HT1080 (cell line): Measurements from ENCODE around the gene KCNQ5. TPM values are rescaled to one million over a fixed set of nuclear protein-coding genes. Genes with fewer than 3 reads are reported as not detected.
"Not testable (repeated sequence)": the region's sequence is repeated elsewhere in the genome, so short reads cannot be mapped to it uniquely, and the experiment has no call there.

Experiments used
- DNase-seq: peaks from one replicate; pipeline ENCODE4 v3.0.0-alpha.2; 2015; ENCODE audit warnings: low read depth
- total RNA-seq: library from RNA; depleted of rRNA; stranded (reverse); fragments of >200 nt; shearing (Covaris generic); gene quantifications from 2 replicates; pipeline ENCODE4 v1.2.3, GENCODE V29; 2014

The KCNQ5 gene
- total RNA-seq, 1 experiment from 2014 or later = 11.3 TPM

DNA sequence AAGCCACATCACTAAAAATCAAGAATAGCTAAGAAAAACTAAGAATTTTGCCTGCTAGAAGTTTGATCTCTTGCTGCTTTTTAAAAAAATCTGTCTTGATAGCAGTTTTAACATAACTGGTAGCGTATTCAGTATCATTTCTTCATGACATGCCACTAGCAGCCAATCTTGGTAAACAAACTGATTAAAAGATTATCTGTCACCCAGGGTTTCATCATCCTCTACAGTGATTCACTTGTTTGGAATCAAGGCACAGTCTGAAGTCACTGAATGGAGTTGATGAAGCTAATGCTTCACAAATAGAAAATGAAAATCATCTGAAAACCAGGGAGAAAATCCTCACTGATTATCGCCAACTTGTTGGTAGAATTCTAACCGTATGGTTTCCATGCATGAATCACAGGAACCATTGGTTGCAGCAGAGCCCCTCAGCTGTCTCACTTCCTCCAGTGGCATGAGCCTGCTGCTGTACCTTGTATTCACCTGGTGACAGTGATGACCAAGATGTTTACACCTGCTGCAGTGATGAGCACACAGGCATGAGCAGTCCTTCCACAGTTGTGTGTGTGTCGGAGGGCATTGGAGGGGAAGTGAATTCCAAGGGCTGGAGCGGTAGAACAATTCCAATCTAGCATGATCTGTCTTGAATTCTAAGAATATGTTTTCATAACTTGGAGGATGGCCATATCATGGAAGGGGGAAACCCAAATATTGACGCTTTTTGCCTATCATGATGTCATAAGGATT is 328.4 kb downstream of the KCNQ5 start:
- peak; percentile 62 for DNase-seq

DNA sequence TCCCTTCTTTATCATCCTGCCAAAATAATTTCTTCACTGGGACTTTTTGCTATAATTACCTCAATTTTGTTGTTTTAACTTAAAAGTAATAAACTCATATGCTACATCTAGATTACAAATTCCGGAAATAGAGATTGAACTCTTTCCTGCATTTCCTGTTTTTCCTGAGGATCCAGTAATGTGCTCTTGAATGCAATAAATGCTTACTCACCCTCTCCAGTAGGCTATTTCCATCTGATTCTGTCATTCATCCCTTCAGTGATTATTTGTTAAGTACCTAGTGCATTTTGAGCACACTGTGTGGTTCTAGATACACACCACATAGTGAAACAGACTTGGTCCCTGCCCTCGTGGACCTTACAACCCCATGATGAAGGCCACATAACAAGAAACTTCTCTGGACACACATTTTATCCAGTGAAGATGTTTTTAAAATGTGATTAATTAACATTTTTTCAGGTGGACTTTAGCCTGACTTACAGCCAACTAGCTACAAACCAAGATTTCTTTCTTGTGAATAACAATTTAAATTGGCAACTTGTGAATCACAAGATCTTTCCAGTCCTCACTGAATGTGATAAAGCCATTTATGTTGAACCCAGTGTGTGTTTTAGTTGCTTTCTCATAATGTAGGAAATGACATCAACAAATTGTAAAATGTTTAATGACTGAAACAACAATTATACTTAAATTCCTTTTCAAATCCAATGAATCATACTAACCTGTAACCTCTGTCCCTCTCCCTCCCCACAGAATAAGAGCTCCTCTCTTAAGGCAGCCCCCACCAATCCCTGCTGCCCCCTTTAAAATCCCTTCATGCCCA is 331.2 kb downstream of the KCNQ5 start:
- DNase-seq = peak; percentile 53

DNA sequence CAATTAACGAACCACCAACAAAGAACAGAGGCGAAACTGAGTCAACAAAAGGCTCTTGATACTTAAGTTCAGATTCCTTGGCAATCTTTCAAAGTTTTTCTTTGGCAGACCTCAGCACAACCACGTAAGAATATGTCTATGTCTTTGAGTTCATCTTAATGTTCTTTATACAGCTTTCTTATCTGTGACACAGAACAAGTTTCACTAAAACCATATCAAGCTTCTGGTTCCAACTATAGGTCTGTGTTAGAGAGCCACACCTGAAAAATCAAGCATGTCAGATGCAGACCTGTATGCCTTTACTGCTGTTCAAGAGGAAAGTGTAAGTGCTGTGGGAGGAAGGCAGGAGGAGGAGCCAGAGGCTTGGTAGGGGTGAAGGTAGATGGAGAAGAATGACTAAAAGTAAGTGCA is 332.1 kb downstream of the KCNQ5 start:
- no peak for DNase-seq

DNA sequence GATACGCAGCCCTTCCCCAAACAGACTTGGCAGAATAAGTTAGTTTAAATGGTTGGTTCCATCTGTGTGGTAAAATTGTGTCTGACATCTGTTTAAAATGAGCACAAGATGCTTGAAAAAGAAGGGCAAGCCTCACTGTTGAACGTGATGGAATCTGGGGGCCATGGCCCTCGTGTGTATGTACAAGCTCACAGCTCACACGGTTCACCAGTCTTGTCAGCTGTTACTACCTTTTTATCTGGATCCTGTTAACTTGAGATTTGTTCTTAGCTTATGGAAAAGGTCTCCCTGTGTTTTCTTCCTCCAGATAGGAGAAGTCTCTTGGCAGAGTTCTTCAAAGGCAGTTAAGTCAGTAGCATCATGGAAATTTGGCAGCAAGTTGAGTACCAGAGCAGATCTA is 332.9 kb downstream of the KCNQ5 start:
- DNase-seq = no peak

DNA sequence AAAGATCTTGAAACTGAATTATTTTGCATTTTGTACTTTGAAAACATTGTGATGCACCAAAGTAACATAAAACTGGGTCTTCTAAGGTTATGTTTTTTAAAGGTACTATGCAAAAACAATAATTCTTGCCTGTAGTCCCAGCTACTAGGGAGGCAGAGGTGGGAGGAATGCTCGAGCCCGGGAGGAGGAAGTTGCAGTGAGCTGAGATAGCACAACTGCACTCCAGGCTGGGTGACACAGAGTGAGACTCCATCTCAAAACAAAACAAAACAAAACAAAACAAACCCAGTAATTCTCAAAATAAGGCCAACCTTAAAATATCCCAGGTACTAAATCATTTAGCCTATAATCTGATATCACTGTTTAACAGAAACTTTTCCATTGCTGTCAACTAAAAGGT is 333.8 kb downstream of the KCNQ5 start:
- no peak for DNase-seq

DNA sequence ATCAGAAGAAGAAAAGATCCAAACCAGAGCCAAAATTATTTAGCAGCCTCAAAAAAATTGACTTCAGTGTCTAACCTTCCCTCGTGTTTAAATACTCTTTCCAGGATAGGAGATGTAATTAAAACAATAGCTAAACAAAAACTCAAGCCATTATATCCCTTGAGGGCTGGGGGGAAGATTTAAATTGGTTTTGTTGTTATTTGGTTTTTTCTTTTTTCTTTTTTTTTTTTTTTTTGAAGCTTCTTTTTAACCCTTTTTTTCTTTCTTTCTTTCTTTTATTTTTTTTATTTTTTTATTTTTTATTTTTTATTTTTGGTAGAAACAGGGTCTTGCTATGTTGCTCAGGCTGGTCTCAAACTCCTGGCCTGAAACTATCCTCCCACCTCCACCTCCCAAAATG is 334.4 kb downstream of the KCNQ5 start:
- DNase-seq = no peak

DNA sequence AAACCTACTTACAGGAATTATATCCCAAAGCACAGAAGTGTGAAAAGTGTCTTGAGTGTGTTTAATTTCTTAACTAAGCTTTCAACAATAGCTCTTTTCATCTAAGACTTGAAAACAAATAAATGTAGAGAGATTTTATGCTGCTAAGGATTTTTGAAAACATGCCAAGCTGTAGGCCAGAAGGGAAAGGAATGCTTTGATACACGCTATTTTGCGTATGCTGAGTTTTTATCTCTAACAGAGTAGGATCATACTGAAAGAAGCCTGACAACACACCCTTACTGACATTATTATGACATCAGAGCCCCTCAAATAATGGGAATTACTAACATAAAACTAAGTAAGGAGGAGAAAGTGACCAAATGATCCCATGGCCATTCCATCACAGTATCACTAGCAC is 338.0 kb downstream of the KCNQ5 start:
- DNase-seq = no peak

DNA sequence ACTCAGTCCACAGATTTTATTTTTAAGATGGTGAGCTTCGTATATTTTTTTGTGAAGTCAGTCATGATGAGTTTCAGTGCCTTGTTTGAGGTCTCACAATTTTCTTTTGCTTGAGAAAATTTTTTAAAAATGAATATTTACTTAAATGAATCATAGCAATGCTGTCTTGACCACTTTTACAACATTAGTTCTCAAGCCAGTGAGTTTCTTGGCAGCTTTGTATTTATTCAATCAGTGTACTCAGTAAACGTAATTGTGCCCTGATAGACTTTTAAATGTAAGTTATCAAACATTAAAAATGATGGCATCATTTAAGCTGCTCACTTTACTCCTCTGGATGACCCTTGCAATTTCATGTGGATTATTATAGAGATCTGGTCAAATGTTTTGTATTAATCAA is 342.1 kb downstream of the KCNQ5 start:
- no peak for DNase-seq

DNA sequence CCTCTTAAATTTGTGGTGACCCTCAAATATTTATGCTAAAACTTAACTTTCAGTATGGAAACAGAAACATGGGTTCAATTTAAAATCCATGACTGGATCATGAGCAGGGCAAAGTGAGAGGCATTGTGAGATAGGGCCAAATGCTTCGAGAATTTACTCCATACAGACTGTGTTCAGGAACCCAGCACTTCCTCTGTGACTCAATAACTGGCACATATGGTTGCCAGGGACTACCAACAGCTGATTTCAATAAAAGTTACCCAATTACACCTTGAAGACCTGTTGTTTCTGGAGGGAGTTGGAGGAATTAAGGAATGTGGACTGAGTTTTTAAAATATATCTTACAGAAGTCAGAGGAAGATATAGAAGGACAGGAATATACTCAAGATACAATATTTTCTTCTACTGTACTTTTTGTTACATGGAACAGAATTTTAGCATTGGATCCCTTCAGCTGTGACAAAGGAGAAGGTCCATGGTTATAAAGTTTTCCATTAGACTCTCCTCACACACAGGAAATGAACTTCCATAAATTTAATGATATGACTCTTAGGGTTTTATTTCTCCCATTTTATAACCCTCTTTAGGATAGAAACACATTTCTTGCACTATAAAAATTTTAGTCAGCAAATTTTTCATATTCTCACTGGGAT is 344.9 kb downstream of the KCNQ5 start:
- DNase-seq = peak; percentile 54

DNA sequence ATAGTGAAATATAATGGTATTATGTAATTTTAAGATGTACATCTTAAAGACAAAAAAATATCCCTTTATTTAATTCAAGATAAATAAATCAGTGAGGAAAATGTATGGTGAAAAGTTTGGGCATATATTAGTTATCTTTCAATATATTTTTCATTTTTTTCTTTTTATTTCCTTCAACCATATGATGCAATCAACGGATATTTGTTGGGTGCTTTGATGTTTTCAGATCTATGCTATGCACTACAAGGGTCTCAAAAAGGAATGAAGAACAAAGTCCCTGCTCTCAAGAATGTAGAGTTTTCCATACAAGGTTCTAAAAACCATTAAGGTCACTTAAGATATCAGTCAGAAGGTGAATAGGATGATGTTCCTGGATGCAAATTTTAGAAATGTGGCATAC is 345.5 kb downstream of the KCNQ5 start:
- DNase-seq = no peak

DNA sequence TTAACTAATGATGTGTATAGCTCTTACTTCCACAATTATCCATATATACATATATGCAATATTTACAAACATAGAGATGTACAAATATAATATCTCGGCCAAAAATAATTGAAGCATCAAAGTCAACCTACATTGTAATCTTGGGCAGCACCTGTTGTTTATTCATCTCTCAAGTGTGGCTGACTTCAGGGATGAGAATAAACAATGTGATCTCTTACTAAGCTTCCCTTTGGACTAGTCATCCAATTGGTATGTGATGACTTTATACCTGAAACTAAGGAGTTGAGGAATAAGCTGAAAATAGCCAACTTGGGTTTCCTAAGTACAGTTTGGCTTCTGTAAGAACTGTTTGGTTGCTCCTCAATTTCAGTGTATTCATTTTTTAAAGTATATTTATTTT is 346.8 kb downstream of the KCNQ5 start:
- peak; percentile 76 for DNase-seq

DNA sequence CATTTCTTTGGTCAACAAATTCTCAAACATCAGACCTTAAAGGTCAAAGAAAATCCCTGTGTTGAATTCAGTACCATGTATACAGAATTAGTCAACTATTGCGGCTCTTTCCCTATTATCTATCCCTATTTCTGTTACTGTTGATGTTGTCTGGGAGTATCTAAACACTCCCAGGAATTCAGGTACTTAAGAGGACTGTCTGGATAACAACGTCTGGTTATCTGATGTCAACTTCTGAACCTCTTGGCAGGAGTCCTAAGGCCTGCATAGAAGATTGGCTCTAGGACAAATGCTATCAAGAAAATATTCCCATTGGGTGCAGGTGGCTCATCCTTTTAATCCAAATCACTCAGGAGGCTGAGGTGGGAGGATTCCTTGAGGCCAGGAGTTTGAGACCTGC is 347.8 kb downstream of the KCNQ5 start:
- no peak for DNase-seq

DNA sequence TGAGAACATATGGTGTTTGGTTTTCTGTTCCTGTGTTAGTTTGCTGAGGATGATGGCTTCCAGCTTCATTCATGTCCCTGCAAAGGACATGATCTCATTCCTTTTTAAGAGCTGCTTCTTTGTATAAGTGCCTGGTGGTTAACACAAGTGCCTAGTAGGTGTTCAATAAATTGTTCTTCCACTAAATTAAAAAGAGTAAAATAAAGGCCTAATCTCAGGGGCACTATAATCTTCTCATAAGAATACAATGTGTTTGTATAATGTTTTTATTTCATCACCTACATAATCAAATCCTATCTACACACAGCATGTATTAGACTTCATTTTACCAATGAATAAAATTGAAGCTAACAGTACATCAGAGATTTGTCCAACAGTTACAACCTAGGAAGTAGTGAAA is 350.7 kb downstream of the KCNQ5 start:
- no peak for DNase-seq

DNA sequence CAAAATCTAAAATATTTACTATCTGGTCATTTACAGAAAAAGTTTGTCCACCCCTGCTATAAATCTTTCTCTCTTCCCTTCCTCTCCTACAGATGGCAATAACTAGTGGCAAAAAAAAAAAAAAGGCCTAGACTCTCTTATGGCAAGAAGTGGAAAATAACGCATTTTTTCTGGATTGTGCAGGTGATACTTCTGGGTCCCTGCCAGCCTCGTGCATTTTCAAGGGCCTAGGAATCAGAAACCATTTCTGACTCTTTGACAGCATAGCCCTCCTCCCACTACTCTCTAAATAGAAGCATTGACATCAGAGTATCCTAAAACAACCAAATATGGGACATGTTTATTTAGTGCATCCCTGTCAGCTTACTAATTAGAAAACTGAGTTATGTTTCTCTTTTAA is 352.4 kb downstream of the KCNQ5 start:
- no peak for DNase-seq

DNA sequence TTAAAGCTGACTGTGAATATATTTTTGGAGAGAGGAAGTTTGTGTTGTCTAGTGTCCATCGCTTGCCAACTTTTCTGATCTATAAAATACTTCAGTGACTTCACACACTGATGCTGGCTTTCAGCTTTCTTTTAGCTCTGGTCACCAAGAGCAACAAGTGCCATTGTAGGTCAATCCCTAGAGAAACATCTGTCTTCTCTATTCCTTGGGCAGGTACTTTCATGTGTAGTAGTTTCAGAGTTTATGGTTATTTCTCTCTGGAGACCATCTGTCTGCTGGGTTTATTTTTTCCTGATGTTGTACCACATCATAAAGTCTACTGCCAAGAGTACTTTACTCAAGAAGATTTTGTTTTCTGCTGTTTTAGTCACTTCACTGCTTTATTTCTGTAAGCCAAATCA is 353.5 kb downstream of the KCNQ5 start:
- DNase-seq = no peak

DNA sequence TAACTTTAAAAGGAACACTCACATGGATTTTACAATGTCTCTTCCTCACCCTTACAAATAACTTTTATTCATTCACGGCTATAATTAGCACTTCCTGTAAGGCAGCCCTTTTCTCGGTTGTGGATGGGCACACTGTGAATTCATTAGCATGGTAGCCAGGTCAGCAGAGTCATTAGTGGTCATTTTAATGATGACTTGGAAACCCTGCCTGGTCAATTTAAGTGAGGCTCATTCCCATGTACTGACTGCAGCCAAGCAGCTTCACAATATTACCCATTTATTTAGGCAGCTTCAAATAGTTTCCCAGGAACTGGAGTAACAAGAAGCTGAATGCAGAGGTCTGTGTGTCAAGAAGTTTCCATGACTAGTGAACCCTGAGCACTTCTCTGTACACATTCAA is 354.6 kb downstream of the KCNQ5 start:
- no peak for DNase-seq

DNA sequence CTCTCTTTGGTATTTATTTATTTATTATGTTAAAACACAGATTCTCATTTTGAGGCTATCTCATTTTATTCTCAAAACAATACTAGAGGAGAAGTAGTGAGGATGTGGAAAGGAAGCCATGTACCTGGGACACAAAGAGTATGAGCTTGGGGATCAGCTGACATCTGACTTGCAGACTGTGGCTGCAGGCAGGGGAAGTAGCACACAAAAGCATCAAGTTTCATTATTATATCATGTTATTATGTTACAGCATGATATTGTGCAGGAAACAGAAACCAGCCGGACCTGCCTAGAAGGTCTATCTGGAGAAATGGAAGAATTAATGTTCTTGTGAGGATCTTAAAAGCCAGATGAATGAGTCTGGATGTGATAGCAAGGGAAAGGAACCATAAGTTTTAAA is 355.2 kb downstream of the KCNQ5 start:
- DNase-seq = no peak

DNA sequence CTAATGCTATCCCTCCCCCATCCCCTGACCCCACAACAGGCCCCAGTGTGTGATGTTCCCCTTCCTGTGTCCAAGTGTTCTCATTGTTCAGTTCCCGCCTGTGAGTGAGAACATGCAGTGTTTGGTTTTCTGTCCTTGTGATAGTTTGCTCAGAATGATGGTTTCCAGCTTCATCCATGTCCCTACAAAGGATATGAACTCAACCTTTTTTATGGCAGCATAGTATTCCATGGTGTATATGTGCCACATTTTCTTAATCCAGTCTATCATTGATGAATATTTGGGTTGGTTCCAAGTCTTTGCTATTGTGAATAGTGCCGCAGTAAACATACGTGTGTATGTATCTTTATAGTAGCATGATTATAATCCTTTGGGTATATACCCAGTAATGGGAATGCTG is 356.9 kb downstream of the KCNQ5 start:
- DNase-seq = not testable (repeated sequence)

DNA sequence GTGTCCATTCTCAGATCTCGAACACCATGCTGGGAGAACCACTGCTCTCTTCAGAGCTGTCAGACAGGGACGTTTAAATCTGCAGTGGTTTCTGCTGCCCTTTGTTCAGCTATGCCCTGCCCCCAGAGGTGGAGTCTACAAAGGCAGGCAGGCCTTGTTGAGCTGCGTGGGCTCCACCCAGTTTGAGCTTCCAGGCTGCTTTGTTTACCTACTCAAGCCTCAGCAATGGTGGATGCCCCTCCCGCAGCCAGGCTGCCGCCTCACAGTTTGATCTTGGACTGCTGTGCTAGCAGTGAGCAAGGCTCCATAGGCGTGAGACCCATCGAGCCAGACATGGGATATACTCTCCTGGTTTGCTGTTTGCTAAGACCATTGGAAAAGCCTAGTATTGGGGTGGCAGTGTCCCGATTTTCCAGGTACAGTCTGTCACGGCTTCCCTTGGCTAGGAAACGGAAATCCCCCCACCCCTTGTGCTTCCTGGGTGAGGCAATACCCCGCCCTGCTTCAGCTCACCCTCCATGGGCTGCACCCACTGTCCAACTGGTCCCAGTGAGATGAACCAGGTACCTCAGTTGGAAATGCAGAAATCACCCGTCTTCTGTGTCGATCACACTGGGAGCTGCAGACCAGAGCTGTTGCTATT is 362.4 kb downstream of the KCNQ5 start:
- not testable (repeated sequence) for DNase-seq

DNA sequence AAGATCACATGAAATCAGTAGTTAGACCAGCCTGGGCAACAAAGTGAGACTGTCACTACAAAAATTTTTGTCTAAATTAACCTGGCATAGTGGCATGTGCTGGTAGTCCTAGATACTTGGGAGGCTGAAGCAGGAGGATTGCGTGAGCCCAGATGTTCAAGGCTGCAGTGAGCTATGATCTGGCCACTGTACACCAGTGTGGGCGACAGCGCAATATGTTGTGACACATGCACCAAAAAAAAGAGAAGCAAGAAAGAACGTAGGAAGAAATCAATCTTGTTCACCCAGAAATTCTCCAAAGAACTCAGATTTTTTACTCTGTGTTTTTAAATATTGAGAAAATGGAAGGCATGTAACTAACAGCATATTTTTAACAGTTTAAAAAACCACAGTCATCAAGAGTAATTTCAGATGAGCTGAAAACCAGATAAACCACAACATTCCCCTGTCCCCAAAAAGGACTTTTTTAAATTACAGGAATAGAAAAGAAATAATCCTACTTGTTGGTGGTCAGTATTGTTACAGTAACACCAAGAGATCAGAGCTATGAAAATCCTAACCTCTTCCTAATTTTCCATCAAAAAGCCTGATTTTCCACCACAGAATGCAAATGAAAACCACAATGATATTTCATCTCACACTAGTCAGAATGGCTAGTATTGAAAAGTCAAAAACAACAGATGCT is 363.3 kb downstream of the KCNQ5 start:
- DNase-seq = no peak

DNA sequence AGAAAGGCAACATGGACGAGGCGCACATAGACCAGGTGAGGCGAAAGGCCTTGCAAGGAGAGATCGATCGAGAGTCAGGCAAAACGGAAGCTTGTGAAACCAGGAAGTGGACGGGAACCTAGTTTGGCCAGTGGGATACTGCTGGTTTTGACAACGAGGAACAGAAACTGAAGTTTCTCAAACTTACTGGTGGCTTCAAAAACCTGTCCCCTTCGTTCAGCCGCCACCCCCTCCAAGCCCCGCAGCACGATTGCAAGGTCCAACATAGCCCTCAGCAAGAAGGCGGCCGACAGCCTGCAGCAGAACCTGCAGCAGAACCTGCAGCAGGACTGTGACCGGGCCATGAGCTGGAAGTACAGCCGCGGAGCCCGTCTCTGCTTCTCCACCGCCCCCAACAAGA is 365.4 kb downstream of the KCNQ5 start:
- DNase-seq = no peak
